NK-92 (cell line): ENCODE results near the gene CHIA.

ENCODE experiments used
- DNase-seq: peaks from one replicate; lab custom pipeline; 2025; ENCODE audit not compliant: unreplicated experiment; lab: John Stamatoyannopoulos, UW

CHIA gene

DNA sequence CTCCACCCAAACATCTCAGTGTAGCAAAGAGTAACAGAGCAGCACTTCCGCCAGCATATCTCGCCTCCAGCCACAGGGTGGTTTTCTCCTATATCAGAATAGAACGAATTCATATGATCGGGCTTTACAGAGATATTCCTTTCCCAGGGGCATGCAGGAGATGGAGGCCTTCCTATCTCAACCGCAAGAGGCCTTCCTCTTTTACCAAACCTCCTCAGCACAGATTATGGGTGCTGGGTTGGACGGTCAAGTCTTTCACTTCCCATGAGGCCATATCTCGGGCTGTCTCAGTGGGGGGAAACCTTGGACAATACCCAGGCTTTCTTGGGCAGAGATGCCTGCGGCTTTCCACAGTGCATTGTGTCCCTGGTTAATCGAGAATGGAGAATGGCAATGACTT, 71.1 kb downstream of the CHIA start:
- no peak for DNase-seq

DNA sequence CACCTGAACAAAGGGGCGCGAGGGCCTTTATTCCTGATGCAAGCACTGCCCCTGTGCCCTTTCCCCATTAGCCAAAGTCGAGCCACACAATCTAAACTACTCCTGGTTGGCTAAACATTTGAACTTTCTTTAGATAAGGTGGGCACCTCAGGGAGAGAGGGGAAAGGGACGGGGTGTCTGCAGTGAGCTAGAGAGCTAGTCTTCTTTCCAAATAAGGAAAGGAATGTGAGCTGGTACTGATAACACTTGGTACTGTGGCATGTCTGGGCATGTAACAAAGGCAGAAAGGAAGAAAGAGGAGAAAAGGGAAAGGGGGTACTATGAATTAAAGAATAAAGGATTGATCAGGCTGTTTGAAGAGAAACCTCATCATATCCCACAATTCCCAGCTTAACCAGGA, 74.0 kb downstream of the CHIA start:
- DNase-seq: no peak

DNA sequence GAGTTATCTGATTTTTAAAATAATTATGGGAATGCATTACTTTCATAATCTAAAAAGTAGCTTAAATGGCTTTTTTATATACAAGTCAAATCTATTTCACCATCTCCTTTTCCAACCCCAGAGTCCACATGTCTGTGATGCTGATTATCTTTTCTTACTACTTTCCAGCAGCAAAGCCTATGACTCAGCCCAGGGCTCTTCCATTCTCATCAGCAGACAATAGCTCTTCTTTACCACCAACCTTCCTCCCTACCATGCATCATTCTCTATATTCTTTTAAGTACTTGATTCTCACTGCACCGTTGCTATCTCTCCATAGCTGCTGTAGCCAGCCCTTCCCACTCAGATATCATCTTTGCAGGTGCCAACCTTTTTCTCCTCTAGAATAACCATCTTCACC, 75.6 kb downstream of the CHIA start:
- DNase-seq: no peak

DNA sequence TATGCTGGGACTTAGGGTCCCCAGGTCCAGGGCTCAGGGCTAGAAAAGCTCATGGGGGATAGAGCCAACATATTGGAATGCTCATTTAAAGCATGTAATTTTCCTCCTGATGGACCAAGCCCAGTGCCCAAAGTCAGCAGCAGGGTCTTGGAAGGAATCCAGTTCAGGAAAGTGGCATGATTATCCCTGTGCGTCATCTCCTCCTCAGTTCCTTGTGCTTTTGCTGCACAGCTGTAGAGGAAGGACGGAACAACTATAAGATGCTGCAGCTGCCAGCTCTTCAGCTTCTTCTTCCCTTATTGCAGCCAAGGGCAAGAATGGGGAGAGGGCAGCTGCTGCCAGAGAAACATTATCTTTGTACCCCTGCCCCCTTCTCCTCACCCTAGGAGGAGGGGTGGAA, 78.5 kb downstream of the CHIA start:
- no peak for DNase-seq

DNA sequence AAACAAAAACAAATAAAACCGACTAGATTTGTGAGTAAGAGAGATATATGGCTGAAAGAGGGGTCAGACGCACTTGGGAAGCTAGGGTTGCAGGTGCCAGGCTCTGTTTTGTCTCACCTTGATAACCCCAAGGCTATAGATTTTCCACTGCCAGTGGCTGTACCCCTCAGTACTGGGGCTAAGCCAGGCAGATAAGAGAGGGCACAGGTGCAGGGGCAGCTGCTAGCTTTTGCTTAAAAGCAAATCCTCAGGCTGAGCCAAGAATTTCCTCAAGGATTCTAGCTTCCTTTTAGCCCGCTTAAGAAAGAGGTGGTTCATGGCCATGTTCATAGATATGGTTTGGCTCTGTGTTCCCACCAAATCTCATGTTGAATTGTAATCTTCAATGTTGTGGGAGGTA, 79.0 kb downstream of the CHIA start:
- DNase-seq: no peak
